Keratinocyte (primary cell): Measurements from ENCODE around the gene MTUS2.

ENCODE experiments used
- EZH2 ChIP-seq: IDR thresholded peaks from one replicate; pipeline ENCODE4 v1.6.1; 2012; ENCODE audit warnings: inconsistent platforms, mild to moderate bottlenecking, low read length, moderate library complexity
- TF ChIP-seq, protein P1 (sequence below), 3 experiments: IDR thresholded peaks in 1 of 3; conservative IDR thresholded peaks in 1 of 3; optimal IDR thresholded peaks in 1 of 3; 2 replicates in 2 of 3; 3 replicates in 1 of 3; pipeline versions ENCODE3 to v1.5.1; 2011; ENCODE audit warnings: low read length in 3 of 3, mild to moderate bottlenecking in 3 of 3, moderate library complexity in 2 of 3, control low read depth in 1 of 3, inconsistent platforms in 1 of 3; ENCODE audit not compliant: insufficient read depth in 2 of 3; ENCODE audit errors: extremely low read depth in 1 of 3

DNA sequence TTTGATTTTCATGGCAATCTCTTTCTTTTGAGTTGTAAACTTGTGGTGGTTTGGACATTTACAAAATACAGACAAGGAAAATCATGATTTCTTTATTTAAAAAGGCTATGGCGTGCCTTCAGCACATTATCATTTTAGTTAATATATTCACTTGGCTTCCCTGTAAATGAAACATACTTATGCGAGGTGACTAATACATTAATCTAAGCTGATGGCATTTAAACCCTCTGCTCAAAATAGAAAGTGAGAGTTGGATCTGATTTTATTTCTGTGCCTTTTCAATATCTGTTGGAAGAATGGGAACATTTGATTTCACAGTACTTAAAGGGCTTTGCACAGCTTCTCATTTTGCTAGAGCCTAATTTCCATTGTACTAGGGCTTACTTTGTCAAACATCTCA lies 289.8 kb downstream of the MTUS2 start:
- TF ChIP-seq, protein P1, sequence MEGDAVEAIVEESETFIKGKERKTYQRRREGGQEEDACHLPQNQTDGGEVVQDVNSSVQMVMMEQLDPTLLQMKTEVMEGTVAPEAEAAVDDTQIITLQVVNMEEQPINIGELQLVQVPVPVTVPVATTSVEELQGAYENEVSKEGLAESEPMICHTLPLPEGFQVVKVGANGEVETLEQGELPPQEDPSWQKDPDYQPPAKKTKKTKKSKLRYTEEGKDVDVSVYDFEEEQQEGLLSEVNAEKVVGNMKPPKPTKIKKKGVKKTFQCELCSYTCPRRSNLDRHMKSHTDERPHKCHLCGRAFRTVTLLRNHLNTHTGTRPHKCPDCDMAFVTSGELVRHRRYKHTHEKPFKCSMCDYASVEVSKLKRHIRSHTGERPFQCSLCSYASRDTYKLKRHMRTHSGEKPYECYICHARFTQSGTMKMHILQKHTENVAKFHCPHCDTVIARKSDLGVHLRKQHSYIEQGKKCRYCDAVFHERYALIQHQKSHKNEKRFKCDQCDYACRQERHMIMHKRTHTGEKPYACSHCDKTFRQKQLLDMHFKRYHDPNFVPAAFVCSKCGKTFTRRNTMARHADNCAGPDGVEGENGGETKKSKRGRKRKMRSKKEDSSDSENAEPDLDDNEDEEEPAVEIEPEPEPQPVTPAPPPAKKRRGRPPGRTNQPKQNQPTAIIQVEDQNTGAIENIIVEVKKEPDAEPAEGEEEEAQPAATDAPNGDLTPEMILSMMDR (optimal IDR thresholded peaks at IDR 0.05 in 1 of 3, IDR thresholded peaks at IDR 0.05 in 1 of 3, conservative IDR thresholded peaks at IDR 0.05 in 1 of 3; ENCODE audit: extremely low read depth in 1 of 3, insufficient read depth in 2 of 3, low read length in 3 of 3): no peak
- TF ChIP-seq EZH2: no peak
